ENCODE data around the gene LRRC10B.

The LRRC10B gene

DNA sequence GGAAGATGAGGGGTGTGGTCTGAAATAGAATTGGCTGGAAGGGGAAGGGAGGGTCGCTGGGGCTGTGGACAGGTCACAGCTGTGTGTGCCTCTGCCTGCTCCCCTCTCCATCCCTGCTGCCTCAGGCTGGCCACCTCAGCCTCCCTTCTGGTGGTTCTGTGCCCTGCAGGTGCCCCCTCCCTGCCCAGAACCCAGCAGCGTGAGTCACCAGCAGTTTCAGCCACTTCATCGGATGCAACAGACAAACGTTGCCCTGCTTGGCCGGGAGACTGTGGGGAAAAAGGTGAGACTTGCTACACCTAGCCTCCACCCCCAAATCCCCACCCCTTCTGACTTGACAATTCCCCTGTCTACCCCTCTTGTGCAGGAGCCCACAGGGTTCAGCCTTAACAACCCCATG lies 21.8 kb upstream of the LRRC10B start:
- no peak for DNase-seq (ENCODE audit: low spot score)

GRCh38 chr11:61487342-61488025 lies 21.1 kb upstream of the LRRC10B start:
- DNase-seq (ENCODE audit: low spot score), result no peak

GRCh38 chr11:61488651-61489291 lies 19.8 kb upstream of the LRRC10B start:
- DNase-seq (ENCODE audit: low spot score), result no peak

DNA sequence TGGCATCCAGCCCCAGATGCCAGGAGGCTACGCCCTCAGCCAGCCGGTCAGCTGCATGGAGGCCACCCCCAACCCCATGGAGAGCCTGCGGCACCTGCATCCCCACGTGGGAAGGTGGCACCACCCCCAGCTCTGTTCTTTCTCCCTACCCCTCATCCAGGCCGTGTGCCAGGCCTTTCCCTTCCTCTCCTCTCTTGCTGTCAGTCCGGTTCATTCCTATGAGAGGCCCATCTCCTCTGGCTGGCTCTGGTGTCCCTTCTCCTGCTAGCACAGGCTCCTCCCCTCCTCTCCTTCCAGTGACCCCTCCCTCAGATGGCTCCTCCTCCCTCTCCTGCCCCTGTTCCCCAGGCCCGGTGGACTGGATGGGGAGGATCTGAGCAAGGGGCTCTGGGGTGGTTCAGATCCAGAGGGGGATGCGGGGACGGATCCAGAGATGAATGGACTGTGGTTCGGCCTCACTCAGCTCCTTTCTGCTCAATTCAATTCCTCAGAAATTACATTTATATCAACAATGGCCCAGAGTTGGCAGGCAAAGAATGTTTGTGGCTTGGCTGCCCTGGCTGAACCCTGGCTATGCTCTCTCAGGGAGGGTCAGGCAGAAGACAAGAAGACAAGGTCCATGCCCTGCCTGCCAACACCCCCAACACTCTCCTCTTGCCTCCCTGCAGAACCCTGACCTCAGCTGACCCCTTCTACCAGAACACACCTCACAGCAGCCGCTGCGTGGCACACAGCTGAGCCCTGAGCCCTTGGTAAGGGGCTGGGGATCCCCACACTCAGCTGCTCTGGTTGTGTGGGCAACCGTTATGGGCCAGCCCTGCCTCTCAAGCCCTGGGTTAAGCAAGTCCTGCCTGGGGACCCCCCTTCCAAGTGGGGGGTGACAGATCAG lies 18.5 kb upstream of the LRRC10B start:
- DNase-seq (ENCODE audit: low spot score), result peak; percentile 69

DNA sequence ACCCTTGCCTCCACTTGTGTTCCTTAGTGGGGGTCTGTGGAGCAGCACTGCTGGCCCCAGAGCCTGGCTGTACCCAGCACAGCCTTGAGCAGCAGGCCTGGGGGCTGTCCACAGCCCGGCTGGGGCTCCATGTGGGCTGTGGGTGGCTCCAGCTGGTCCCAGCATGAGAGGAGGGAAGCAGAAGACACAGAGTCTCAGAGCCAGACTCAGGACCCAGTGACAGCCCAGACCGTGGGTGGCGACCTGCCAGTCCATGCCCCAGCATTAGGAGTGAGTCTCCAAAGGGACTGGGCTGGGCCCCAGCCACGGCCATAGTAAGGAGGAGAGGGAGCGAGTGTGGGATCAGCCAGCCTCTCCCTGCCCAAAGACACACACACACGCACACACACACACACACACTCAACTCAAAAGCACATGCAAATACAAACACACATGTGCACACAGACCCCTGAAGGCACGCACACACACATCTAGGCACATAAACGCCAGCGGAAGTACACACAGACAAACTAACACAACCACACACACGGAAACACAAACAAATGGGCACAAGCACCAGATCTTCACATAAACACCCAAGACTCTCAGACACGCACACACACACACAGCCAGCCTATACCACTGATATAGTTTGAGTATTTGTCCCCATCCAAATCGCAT lies 16.7 kb upstream of the LRRC10B start:
- DNase-seq (ENCODE audit: low spot score), result no peak

DNA sequence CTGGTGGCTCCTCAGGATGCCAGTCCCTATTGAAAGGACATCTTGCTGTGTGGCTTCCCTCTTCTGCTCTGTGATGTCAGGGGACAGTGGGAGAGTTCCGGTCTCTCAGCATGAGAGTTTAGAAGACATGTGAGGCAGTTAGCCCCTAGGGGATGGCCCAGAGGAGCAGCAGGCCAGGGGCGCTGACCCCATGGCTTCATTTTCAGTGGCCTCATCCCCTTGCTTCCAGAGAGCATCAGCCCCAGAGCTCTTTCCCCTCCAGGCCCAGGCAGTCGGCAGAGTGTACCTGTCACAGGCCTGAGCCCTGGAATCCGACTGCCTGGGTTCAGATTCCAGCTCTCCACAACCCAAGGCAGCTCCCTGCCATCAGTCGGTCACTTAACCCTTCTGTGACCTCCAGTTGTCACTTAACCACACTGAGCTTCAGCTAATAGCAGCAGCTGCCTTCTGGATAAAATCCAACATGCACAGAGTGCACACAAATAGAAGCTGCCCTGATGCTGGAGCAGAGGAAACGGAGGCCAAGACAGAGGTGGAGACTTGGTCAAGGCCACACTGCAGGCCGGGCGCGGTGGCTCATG lies 14.1 kb upstream of the LRRC10B start:
- no peak for DNase-seq (ENCODE audit: low spot score)

- DNase-seq (ENCODE audit: low spot score), result no peak
Observed at GRCh38 chr11:61495801-61496601, 12.5 kb upstream of the LRRC10B start.

GRCh38 chr11:61496602-61497400 lies 11.7 kb upstream of the LRRC10B start:
- DNase-seq (ENCODE audit: low spot score), result no peak

DNA sequence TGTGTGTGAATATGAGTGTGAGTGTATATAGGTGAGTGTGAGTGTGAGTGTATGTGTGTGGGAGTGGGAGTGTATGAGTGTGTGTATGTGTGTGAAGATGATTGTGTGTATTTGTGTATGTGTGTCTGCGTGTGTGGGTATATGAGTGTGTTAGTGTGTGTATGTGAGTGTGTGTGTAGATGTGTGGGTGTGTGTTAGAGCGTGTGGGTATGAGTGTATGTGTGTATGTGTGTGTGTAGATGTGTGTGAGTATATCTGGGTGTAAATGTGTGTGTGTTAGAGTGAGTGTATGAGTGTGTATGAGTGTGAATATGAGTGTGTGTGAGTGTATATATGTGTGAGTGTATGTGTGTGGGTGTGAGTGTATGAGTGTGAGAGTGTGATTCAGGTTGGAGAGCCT lies 11.1 kb upstream of the LRRC10B start:
- no peak for DNase-seq (ENCODE audit: low spot score)

DNA sequence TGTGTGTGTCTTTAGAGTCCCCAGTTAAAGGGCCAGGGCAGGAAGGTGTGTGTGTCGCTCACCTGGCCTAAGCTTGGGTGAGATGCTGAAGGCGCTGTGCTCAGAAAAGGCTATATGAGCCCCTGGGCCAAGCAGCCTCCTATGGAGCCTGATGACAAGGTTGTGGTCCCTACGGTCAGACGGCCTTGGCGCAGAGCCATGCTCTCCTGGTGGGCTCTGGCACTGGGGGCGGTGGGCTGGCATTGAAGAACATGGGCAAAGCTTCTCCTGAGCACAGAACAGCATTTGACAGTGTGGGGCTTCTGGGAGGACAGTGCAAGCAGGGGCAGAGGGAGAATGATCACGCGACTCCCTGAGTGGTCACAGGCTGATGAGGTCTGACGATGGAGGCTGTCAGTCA lies 10.7 kb upstream of the LRRC10B start:
- no peak for DNase-seq (ENCODE audit: low spot score)

GRCh38 chr11:61498767-61499341 lies 9.7 kb upstream of the LRRC10B start:
- DNase-seq (ENCODE audit: low spot score), result no peak

DNA sequence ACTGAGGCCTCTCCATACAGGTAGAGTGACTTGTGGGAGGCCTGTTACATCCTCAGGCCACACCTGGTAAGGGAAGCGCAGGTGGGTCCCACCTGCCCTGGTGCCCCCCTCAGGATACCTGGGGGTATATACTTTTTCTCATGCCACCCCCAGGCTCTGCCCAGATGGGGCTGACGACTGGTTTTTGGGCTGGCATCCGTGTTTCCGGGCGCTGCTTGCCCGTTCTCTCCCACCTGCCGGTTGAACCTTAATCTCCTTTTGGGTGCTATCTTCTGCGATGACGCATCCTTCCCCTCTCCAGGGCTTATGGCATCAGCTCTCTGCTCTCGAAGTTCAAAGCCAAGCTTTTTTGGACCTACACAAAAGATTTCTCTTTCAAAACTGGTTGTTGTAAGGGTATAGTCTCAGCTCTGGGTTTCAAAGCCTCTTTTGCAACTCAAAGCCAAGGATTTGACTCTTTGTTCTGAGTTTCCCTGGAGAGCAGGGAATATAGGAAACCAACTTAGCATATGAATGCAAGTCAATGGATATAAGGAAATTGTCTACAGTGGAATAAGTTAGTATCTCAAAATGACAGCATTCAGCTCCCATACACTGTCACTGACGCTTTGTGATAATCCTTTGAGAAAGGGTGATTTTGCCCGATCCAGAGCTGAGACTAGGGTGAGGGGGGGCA lies 8.6 kb upstream of the LRRC10B start:
- DNase-seq (ENCODE audit: low spot score), result no peak

GRCh38 chr11:61502522-61502921 lies 6.0 kb upstream of the LRRC10B start:
- no peak for DNase-seq (ENCODE audit: low spot score)

- no peak for DNase-seq (ENCODE audit: low spot score)
Observed at GRCh38 chr11:61503135-61503770, 5.3 kb upstream of the LRRC10B start.

GRCh38 chr11:61505106-61505505 lies 3.4 kb upstream of the LRRC10B start:
- DNase-seq (ENCODE audit: low spot score), result no peak

DNA sequence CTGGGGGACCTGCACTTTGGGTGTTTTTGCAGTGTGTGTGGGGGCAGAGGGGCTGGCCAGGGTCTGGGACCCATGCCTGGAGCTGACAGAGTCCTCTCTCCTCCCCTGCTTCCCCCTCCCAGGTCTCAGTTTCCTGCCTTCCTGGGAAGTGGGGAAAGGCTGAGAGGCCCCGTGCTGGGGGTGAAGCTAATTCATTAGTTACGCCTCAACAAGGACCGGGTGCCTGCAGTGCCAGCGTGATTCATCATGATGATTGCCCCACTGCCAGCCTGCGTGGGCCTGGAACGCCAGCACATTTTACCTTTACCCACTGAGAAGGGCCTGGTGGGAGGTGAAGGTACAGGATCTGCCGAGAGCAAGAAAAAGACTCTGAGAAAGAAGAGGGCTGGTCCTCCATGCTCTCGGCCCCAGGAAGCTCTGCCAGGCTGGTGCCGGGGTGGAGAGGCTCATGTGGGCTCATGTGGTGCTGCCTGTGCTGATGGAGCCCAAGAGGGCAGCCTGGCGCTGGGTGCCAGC lies 2.9 kb upstream of the LRRC10B start:
- DNase-seq (ENCODE audit: low spot score), result no peak

DNA sequence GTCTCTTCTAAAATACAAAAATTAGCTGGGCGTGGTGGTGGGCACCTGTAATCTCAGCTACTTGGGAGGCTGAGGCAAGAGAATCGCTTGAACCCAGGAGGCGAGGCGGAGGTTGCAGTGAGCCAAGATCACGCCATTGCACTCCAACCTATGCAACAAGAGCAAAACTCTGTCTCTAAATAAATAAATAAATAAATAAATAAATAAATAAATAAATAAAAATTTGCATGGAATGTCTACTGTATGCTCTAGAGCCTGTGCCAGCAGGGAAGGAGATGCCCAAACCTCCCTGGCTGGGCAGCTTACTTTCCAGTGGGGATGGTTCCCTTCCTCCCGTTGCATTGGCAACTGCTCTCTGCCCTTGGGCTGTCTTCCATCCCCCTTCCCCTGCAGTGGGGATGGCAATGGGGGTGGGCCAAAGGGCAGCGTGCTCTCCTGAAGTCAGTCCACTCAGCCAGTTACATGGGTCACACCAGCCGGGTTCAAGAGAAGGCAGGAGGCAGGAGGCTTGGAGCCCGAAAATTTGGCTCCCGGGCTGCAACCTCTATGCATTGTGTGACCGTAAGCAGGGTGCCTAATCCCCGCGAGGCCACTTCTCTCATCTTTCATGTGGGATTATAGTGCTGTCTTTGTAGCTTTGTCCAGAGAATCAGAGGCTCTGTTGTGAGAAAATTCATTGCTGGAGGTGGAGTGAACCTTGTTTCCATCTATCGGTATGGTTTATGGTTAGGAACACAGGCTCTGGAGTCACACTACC lies 1.4 kb upstream of the LRRC10B start:
- no peak for DNase-seq (ENCODE audit: low spot score)

All from AG08395 (cell line).